ENCODE data around the gene WNT10A.

DNA sequence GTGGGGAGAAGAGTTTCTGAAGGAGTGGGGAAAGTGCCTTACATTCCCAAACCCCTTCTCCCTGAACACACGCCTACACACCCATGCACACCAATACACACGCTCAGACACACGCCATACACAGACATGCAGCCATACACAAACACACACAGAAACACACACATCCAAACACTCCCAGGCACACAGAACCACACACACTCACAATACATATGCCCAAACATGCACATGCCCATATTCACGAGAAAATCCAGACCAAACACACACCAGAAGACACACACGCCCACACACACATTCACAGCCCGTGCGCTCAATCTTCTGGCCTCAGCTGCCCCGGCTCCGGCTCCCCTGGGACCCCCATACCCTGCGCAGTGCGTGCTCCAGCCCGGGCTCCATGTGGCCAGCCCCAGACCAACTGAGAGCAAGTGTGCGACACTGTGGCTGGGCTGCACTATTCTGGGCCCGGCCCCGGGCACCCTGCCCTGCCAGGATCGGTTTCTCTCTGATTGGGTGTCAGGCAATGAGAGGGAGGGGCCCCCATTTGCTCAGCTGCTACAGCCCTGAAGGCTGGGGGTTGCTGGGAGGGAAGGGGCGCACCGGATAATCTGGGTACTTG lies 49.2 kb upstream of the WNT10A start, which contains the start of gene PRKAG3:
- TF ChIP-seq, protein P1, sequence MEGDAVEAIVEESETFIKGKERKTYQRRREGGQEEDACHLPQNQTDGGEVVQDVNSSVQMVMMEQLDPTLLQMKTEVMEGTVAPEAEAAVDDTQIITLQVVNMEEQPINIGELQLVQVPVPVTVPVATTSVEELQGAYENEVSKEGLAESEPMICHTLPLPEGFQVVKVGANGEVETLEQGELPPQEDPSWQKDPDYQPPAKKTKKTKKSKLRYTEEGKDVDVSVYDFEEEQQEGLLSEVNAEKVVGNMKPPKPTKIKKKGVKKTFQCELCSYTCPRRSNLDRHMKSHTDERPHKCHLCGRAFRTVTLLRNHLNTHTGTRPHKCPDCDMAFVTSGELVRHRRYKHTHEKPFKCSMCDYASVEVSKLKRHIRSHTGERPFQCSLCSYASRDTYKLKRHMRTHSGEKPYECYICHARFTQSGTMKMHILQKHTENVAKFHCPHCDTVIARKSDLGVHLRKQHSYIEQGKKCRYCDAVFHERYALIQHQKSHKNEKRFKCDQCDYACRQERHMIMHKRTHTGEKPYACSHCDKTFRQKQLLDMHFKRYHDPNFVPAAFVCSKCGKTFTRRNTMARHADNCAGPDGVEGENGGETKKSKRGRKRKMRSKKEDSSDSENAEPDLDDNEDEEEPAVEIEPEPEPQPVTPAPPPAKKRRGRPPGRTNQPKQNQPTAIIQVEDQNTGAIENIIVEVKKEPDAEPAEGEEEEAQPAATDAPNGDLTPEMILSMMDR (IDR thresholded peaks at IDR 0.05), result no peak
- no peak for TF ChIP-seq POLR2A (IDR thresholded peaks at IDR 0.05)
